K562 (cell line): ENCODE data around the gene OBSCN. TPM values are rescaled to one million over a fixed set of nuclear protein-coding genes. Genes with fewer than 3 reads are reported as not detected.

Experiments
- CBFA2T2 ChIP-seq: fragments of 450-650 bp; conservative IDR thresholded peaks from 2 replicates; pipeline ENCODE4 v1.6.1; 2017; ENCODE audit warnings: mild to moderate bottlenecking
- EHMT2 ChIP-seq: fragments of 450-650 bp; IDR thresholded peaks from 2 replicates; pipeline ENCODE4 v1.6.1; 2018; ENCODE audit warnings: antibody characterized with exemption
- ESRRA ChIP-seq: fragments of 450-650 bp; IDR thresholded peaks from 2 replicates; pipeline ENCODE4 v1.6.1; 2014; ENCODE audit warnings: low read depth, mild to moderate bottlenecking, moderate library complexity, borderline replicate concordance
- HDGF ChIP-seq: fragments of 450-650 bp; IDR thresholded peaks from 2 replicates; pipeline ENCODE4 v1.6.1; 2016
- HLTF ChIP-seq: fragments of 450-650 bp; IDR thresholded peaks from 2 replicates; pipeline ENCODE4 v1.6.1; 2016
- KHSRP ChIP-seq: fragments of 450-650 bp; IDR thresholded peaks from 2 replicates; pipeline ENCODE4 v1.6.1; 2017
- KLF1 ChIP-seq: fragments of 450-650 bp; IDR thresholded peaks from 2 replicates; pipeline ENCODE4 v1.6.1; 2016; ENCODE audit warnings: missing genetic modification characterization, missing compliant biosample characterization
- LCOR ChIP-seq: sonication (generic); formaldehyde crosslinking; IDR thresholded peaks from 2 replicates; pipeline ENCODE4 v1.8.0; 2022; ENCODE audit warnings: mild to moderate bottlenecking, missing genetic modification reagents
- MAZ ChIP-seq, 2 experiments: fragments of 450-650 bp in 1 of 2; sonication (generic) in 1 of 2; formaldehyde crosslinking; IDR thresholded peaks in 1 of 2; conservative IDR thresholded peaks in 1 of 2; 2 replicates each; pipeline versions ENCODE4 v1.4.0 to v1.5.0; 2020; ENCODE audit warnings: mild to moderate bottlenecking in 1 of 2, missing genetic modification reagents in 1 of 2
- MTA1 ChIP-seq: fragments of 450-650 bp; IDR thresholded peaks from 2 replicates; pipeline ENCODE4 v1.6.1; 2017; ENCODE audit warnings: borderline replicate concordance
- POLR2AphosphoS2 ChIP-seq: IDR thresholded peaks from 2 replicates; pipeline ENCODE4 v1.6.1; 2012; ENCODE audit warnings: low read length, improper control_type of control experiment
- YBX1 ChIP-seq: fragments of 450-650 bp; IDR thresholded peaks from 2 replicates; pipeline ENCODE4 v1.7.1; 2016; ENCODE audit warnings: mild to moderate bottlenecking
- ZNF24 ChIP-seq: fragments of 450-650 bp; IDR thresholded peaks from 2 replicates; pipeline ENCODE4 v1.6.1; 2016
- polyA plus RNA-seq, 8 experiments: library from polyadenylated mRNA; depleted of rRNA in 4 of 8; stranded (reverse) in 5 of 8; unstranded in 3 of 8; fragments of >200 nt; fragmentation: Nextera tagmentation in 2 of 8; fragmentation: Illumina TruSeq in 1 of 8; extraction: Ambion mirVana in 2 of 8; extraction: Trizol in 1 of 8; gene quantifications; 2 replicates each; pipeline versions ENCODE4 v1.2.1 to v1.2.3, GENCODE V29; 2011 to 2014; ENCODE audit warnings: inconsistent platforms in 1 of 8, missing spikeins in 1 of 8
- total RNA-seq, 7 experiments: library from RNA; depleted of rRNA in 6 of 7; stranded (reverse); fragments of >200 nt in 6 of 7; fragmentation: Illumina TruSeq in 2 of 7; extraction: Trizol in 2 of 7; gene quantifications; 2 replicates each; pipeline versions ENCODE4 v1.2.1 to v1.2.3, GENCODE V29; 2011 to 2021; ENCODE audit warnings: low replicate concordance in 1 of 7
- TF ChIP-seq, protein P1 (sequence below): fragments of 450-650 bp; formaldehyde crosslinking; IDR thresholded peaks from 2 replicates; pipeline ENCODE4 v1.4.0; 2020; ENCODE audit warnings: mild to moderate bottlenecking
- TF ChIP-seq, protein P2 (sequence below): fragments of 200-800 bp; sonication (Bioruptor generic); IDR thresholded peaks from 2 replicates; pipeline ENCODE4 v1.6.1; 2017; ENCODE audit warnings: missing genetic modification characterization, missing compliant biosample characterization
- TF ChIP-seq, protein P3 (sequence below): fragments of 450-650 bp; IDR thresholded peaks from 2 replicates; pipeline ENCODE4 v1.6.1; 2017; ENCODE audit warnings: antibody characterized with exemption
- TF ChIP-seq, protein P4 (sequence below): fragments of 250-450 bp; sonication (Bioruptor Pico); IDR thresholded peaks from 2 replicates; pipeline ENCODE4 v1.5.0; 2021; ENCODE audit warnings: mild to moderate bottlenecking, borderline replicate concordance
- TF ChIP-seq, protein P5 (sequence below): fragments of 250-450 bp; sonication (Bioruptor Pico); IDR thresholded peaks from 2 replicates; pipeline ENCODE4 v1.8.0; 2022; ENCODE audit warnings: inconsistent platforms
- TF ChIP-seq, protein P6 (sequence below): sonication (generic); formaldehyde crosslinking; IDR thresholded peaks from 2 replicates; pipeline ENCODE4 v1.8.0; 2022; ENCODE audit warnings: mild to moderate bottlenecking, missing genetic modification reagents

OBSCN gene
- total and polyA plus RNA-seq, 9 of the 15 experiments (the other 6 are each of a cell fraction or from before 2014, with no cell fraction given) = 0.18 to 19.7 (median 3.6) TPM

DNA sequence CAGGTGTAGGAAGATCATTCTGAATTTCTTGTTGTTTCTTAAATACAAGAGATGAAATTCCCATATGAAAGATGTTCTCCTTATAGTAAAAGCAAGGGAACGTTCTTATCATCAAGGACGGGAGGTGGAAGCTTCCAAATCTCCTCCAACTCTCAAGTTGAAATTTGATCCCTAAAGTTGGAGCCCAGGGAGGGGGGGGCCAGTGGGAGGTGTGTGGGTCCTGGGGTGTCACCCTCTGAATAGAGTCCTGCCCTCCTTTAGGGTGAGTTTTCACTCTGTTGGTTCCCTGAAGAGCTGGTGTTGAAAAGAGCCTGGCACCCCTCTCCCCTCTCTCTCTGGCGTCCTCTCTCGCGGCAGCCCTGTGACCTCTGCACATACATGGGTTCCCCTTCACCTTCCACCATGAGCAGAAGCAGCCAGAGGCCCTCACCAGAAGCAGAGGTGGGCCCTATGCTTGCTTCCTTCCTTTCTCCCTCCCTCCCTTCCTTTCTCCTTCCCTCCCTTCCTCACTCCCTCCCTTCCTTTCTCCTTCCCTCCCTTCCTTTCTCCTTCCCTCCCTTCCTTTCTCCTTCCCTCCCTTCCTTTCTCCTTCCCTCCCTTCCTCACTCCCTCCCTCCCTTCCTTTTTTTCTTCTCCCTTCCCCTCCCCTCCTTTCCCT is 218.8 kb downstream of the OBSCN start (continued):
- TF ChIP-seq, protein P1, sequence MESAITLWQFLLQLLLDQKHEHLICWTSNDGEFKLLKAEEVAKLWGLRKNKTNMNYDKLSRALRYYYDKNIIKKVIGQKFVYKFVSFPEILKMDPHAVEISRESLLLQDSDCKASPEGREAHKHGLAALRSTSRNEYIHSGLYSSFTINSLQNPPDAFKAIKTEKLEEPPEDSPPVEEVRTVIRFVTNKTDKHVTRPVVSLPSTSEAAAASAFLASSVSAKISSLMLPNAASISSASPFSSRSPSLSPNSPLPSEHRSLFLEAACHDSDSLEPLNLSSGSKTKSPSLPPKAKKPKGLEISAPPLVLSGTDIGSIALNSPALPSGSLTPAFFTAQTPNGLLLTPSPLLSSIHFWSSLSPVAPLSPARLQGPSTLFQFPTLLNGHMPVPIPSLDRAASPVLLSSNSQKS = no peak
- TF ChIP-seq, protein P2, sequence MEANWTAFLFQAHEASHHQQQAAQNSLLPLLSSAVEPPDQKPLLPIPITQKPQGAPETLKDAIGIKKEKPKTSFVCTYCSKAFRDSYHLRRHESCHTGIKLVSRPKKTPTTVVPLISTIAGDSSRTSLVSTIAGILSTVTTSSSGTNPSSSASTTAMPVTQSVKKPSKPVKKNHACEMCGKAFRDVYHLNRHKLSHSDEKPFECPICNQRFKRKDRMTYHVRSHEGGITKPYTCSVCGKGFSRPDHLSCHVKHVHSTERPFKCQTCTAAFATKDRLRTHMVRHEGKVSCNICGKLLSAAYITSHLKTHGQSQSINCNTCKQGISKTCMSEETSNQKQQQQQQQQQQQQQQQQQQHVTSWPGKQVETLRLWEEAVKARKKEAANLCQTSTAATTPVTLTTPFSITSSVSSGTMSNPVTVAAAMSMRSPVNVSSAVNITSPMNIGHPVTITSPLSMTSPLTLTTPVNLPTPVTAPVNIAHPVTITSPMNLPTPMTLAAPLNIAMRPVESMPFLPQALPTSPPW (CRISPR knock-in tag) = peak; percentile 93
- TF ChIP-seq ESRRA = 0 out of 2 replicates have a peak, but pooled peaks have one; percentile 11
- 0 out of 2 replicates have a peak, but pooled peaks have one; percentile 21 for TF ChIP-seq HLTF
- no peak for TF ChIP-seq LCOR (CRISPR knock-in tag)
- TF ChIP-seq CBFA2T2 = no peak
- no peak for TF ChIP-seq KHSRP
- TF ChIP-seq, protein P3, sequence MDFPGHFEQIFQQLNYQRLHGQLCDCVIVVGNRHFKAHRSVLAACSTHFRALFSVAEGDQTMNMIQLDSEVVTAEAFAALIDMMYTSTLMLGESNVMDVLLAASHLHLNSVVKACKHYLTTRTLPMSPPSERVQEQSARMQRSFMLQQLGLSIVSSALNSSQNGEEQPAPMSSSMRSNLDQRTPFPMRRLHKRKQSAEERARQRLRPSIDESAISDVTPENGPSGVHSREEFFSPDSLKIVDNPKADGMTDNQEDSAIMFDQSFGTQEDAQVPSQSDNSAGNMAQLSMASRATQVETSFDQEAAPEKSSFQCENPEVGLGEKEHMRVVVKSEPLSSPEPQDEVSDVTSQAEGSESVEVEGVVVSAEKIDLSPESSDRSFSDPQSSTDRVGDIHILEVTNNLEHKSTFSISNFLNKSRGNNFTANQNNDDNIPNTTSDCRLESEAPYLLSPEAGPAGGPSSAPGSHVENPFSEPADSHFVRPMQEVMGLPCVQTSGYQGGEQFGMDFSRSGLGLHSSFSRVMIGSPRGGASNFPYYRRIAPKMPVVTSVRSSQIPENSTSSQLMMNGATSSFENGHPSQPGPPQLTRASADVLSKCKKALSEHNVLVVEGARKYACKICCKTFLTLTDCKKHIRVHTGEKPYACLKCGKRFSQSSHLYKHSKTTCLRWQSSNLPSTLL = no peak
- peak; percentile 26; the same call in 1 of the 2 replicates for TF ChIP-seq MTA1
- no peak for TF ChIP-seq ZNF24
- TF ChIP-seq YBX1 = no peak
- TF ChIP-seq, protein P4, sequence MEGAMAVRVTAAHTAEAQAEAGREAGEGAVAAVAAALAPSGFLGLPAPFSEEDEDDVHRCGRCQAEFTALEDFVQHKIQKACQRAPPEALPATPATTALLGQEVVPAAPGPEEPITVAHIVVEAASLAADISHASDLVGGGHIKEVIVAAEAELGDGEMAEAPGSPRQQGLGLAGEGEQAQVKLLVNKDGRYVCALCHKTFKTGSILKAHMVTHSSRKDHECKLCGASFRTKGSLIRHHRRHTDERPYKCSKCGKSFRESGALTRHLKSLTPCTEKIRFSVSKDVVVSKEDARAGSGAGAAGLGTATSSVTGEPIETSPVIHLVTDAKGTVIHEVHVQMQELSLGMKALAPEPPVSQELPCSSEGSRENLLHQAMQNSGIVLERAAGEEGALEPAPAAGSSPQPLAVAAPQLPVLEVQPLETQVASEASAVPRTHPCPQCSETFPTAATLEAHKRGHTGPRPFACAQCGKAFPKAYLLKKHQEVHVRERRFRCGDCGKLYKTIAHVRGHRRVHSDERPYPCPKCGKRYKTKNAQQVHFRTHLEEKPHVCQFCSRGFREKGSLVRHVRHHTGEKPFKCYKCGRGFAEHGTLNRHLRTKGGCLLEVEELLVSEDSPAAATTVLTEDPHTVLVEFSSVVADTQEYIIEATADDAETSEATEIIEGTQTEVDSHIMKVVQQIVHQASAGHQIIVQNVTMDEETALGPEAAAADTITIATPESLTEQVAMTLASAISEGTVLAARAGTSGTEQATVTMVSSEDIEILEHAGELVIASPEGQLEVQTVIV = no peak
- TF ChIP-seq HDGF = 0 out of 2 replicates have a peak, but pooled peaks have one; percentile 34
- no peak for TF ChIP-seq KLF1
- peak in 1 of 2 experiments; percentile 54; a peak in 1 of 4 replicates for TF ChIP-seq MAZ (CRISPR knock-in tag; conservative IDR thresholded peaks at IDR 0.05 in 1 of 2, IDR thresholded peaks at IDR 0.05 in 1 of 2)
- TF ChIP-seq EHMT2 = 0 out of 2 replicates have a peak, but pooled peaks have one; percentile 8
- no peak for TF ChIP-seq POLR2AphosphoS2
- TF ChIP-seq, protein P5, sequence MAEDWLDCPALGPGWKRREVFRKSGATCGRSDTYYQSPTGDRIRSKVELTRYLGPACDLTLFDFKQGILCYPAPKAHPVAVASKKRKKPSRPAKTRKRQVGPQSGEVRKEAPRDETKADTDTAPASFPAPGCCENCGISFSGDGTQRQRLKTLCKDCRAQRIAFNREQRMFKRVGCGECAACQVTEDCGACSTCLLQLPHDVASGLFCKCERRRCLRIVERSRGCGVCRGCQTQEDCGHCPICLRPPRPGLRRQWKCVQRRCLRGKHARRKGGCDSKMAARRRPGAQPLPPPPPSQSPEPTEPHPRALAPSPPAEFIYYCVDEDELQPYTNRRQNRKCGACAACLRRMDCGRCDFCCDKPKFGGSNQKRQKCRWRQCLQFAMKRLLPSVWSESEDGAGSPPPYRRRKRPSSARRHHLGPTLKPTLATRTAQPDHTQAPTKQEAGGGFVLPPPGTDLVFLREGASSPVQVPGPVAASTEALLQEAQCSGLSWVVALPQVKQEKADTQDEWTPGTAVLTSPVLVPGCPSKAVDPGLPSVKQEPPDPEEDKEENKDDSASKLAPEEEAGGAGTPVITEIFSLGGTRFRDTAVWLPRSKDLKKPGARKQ (CRISPR knock-in tag) = no peak
- TF ChIP-seq, protein P6, sequence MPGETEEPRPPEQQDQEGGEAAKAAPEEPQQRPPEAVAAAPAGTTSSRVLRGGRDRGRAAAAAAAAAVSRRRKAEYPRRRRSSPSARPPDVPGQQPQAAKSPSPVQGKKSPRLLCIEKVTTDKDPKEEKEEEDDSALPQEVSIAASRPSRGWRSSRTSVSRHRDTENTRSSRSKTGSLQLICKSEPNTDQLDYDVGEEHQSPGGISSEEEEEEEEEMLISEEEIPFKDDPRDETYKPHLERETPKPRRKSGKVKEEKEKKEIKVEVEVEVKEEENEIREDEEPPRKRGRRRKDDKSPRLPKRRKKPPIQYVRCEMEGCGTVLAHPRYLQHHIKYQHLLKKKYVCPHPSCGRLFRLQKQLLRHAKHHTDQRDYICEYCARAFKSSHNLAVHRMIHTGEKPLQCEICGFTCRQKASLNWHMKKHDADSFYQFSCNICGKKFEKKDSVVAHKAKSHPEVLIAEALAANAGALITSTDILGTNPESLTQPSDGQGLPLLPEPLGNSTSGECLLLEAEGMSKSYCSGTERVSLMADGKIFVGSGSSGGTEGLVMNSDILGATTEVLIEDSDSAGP (CRISPR knock-in tag) = no peak
